ENCODE data around the gene ATG10.
"Not testable (repeated sequence)": the region's sequence is repeated elsewhere in the genome, so short reads cannot be mapped to it uniquely, and the experiment has no call there.

The ATG10 gene

GRCh38 chr5:82244854-82245635, 273.2 kb downstream of the ATG10 start:
- no peak for DNase-seq

GRCh38 chr5:82246960-82247574, 275.2 kb downstream of the ATG10 start:
- DNase-seq, result no peak

GRCh38 chr5:82252744-82253143, 280.9 kb downstream of the ATG10 start:
- no peak for DNase-seq

GRCh38 chr5:82255844-82256243, 284.0 kb downstream of the ATG10 start:
- no peak for DNase-seq

DNA sequence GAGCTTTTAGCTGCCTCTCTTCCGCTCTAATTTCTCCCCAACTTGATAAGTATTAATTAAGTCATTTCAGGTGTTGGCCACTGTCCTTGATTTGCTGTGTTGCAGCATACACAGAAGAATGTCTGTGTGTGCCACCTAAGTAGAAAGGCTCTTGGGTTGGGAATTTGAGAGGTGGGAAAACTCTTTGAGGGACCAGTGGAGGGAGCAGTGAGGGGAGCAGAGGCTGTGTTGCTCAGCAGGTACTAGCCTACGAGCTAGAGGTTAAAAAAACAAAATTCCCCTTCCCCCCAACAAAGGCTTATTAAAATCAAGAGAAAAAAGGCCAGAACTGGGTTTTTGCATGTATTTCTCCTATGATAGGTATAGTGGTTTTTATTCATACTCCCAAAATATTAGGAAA, 285.4 kb downstream of the ATG10 start:
- no peak for DNase-seq

GRCh38 chr5:82257729-82258128, 285.9 kb downstream of the ATG10 start:
- no peak for DNase-seq

GRCh38 chr5:82259172-82259800, 287.5 kb downstream of the ATG10 start:
- DNase-seq, result no peak

DNA sequence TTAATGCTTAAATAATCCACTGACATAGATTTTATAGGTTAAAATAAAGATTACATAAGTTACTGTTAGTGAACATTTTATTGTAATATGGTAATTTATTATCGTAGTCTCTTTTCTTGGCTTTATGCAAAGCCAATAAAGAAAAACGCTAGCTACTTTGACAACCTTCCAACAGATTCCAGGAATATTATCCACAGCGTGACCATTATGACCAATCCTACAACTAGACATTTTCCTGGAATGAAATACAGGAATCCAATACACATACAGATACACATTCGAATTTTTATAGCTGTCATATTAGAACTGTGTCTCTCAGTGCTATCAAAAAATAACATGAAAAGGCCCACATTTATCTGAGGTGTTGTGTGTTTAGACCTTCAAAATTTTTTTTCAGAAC, 293.2 kb downstream of the ATG10 start:
- no peak for DNase-seq

GRCh38 chr5:82267297-82267933, 295.6 kb downstream of the ATG10 start:
- DNase-seq, result not testable (repeated sequence)

DNA sequence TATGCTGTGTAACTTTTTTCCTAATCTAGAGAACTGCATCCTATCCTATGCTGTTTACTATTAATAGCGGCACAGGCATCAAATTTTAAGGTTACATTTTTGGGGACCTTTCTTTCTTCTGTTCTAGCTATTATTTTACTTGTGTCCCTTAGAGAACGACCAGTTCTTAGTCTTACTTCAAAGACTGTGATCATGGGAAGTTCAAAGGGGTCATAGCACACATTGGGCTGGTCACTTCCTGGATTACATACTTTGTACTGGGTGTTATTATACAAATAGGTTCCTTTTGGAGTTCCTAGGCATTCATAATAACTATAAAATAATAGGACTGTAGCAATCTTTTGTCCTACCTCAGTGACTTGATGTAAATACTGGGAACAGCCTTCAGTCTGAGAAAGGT, 297.5 kb downstream of the ATG10 start:
- not testable (repeated sequence) for DNase-seq

GRCh38 chr5:82272571-82273356, 300.9 kb downstream of the ATG10 start:
- DNase-seq, result not testable (repeated sequence)

DNA sequence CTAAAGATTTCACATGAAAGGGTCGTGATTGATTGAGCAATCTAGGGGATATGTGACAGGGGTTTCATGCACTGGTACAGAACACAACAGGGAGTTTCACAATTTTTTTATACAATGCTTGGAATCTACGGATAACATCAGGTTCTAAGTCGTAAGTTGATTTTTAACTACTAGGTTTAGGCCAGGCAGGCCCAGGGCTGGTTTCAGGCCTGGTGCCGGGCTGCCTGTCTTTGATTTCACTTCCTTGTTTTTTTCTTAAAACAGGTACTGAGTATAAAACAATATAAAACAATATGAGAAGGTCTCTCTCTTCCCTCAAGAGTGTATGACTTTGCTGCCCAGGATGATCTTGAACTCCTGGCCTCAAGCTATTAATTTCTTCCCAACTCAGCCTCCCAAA, 301.6 kb downstream of the ATG10 start:
- not testable (repeated sequence) for DNase-seq

DNA sequence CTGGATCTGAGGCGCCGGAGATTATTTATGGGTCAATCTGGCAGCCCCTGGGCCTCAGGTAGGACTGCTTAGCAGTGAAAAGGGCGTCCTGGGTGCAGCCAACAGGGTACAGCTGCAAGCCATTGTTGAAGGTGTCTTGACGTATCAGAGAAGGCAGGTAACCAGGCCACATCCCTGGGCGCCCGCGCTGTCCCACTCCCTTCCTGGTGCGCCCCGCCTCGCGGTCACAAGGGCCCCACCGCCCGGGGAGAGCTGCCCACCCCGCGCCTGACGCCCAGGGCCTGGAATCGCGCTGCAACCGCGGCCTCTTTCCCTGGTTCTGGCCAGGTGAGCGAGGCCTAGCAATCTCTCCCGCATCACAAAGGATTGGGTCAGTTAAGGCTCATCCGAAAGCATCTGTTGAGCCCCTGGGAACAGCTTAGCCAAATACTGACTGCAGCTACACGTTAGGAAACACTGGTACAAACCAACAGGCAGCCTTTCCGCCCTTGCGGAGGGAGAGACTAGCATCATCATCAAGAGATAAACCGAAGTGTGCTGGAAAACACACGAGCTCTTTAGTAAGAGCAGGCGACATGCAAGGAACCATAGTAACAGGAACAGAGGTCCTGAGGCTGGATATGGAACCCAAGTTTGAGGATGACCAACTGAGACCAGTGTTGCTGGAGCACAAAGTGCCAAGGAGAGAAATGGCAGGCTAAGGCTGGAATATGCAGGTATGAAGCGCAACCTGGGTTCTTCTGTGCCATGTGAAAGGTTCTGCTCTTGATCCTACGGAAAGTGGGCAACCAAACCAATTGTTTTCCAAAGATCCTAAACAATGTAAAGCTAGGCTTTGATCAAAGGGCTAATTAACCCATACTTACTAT, 302.8 kb downstream of the ATG10 start:
- no peak for DNase-seq

DNA sequence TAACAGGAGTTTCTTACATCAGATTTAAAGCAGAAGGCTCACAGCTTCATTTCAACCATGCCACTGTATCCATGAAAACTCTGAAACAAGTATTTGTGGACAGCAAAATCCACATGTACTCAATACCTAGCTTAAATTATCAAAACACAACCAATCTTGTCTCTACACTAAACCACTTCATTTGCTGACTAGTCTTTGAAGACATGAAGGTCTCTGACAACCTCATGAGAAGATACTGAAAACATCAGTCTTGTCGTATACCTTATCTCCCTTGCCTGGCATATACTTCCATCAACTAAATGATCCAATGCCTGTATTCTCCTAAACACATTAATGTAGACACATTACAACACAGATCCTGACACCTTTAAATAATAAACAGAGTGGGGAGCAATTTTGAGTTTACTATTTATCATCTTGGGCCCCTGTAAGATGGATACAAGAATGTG, 303.4 kb downstream of the ATG10 start:
- no peak for DNase-seq

GRCh38 chr5:82276800-82277612, 305.2 kb downstream of the ATG10 start:
- DNase-seq, result no peak

DNA sequence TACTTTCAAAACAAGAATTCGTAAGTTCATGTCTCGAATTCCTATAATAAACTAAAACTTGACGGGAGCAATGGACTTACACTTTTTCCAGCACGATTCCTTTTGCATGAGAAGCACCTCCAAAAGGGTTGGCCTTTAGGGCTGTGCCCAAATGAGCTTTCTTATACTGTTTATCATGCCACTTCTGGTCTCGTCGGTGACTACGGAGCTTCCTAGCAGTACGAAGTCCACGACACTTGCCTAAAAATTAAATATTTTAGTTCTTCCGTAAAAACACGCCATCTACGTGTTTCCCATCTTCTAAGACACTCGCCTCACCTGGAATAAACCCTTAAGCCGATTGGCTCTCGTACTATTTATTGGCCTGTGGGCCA, 305.8 kb downstream of the ATG10 start:
- no peak for DNase-seq

- DNase-seq, result peak; percentile 90
Measured at GRCh38 chr5:82277987-82278710, 306.3 kb downstream of the ATG10 start, which contains the start of gene RPS23. Gene RPS23, minus strand, starts transcription at chr5:82278354. Its CDS starts 31 bp downstream, at chr5:82278323.

DNA sequence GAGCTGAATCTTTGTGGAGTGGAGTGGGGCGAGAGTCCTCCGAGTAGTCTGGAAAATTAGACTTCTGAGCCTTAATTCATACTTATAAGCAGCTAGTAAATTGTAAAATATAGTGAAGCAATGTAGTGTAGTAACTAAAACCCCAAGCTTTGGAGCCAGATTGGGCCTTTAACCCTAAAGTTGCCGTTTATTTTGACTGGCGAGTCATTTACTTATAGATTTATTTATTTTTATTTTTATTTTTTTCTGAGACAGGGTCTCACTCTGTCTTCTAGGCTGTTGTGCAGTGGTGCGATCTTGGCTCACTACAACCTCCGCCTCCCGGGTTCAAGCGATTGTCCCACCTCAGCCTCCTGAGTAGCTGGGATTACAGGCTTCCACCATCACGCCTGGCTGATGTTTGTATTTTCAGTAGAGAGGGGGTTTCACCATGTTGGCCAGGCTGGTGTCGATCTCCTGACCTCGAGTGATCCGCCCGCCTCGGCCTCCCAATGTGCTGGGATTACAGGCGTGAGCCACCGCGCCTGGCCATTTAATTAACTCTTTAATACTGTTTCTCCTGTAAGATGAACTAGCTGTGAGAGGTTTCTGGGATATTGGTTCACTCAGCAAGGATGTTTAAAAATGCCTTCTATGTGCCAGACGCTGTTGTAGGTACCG, 307.0 kb downstream of the ATG10 start:
- DNase-seq, result no peak

DNA sequence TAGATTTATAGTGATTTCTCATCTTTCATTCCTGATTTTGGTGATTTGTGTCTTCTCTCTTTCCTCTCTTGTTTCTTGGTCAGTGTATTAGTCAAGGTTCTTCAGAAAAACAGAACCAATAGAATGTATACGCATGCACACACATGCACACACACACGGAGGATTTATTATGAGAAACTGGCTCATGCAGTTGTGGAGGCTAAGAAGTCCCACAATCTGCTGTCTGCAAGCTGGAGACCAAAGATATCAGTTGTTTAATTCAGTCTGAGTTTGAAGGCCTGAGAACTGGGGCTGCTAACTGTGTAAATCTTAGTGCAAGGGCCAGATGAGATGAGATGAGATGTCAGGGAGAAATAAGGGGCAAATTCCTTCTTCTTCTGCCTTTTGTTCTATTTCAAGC, 312.1 kb downstream of the ATG10 start:
- no peak for DNase-seq

All from CD4-positive, alpha-beta T cell treated with Interleukin-4 for 4 hours (primary cell).